ENCODE data around the gene SPATS2L.

SPATS2L gene

DNA sequence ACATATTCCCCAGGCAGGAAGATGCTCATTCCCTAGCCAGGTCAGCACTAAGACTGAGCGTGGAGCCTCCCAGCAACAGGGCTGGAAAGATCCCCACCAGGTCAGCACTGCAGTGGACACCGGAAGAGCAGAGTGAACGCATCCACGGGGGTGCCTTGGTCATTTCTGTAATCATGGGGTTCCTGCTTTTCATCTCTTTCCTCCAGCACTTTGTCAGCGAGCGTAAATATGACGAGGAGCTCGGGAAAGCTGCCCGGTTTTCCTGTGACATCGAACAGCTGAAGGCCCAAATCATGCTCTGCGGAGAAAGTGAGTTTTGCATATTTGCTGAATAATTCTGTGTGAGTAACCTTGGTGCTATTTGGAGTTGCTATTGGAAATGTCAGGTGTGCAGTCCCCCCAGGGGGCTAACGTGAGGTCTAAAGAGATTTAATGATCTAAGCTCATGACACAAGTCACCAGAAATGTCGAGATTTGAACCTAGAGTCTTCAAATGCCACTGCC is 163.3 kb downstream of the SPATS2L start:
- H3K9me3 ChIP-seq (ENCODE audit: control insufficient read depth, low read length), result no peaks in the 10 kb centered on the region
- no peak overlapping the region for H3K4me3 ChIP-seq (ENCODE audit: insufficient read depth, low read depth, low read length, poor library complexity, severe bottlenecking)
- no peaks in the 10 kb centered on the region for H3K27me3 ChIP-seq (replicated peaks; ENCODE audit: control insufficient read depth, insufficient read depth, low read length, poor library complexity, severe bottlenecking)
- no peak for DNase-seq
- no peaks in the 10 kb centered on the region for H3K36me3 ChIP-seq (ENCODE audit: control insufficient read depth, insufficient read depth, low read length)
- H3K27ac ChIP-seq (ENCODE audit: insufficient read depth, low read length, poor library complexity, severe bottlenecking), result no peak overlapping the region
- peaks cover 18% of the 10 kb centered on the region for H3K4me1 ChIP-seq (ENCODE audit: control insufficient read depth, insufficient read depth, low read length, poor library complexity, severe bottlenecking)

- H3K27ac ChIP-seq (ENCODE audit: insufficient read depth, low read length, poor library complexity, severe bottlenecking), result no peak overlapping the region
- no peak for DNase-seq
- H3K4me3 ChIP-seq (ENCODE audit: insufficient read depth, low read depth, low read length, poor library complexity, severe bottlenecking), result no peak overlapping the region
- no peaks in the 10 kb centered on the region for H3K27me3 ChIP-seq (replicated peaks; ENCODE audit: control insufficient read depth, insufficient read depth, low read length, poor library complexity, severe bottlenecking)
- peaks cover 18% of the 10 kb centered on the region for H3K4me1 ChIP-seq (ENCODE audit: control insufficient read depth, insufficient read depth, low read length, poor library complexity, severe bottlenecking)
- no peaks in the 10 kb centered on the region for H3K9me3 ChIP-seq (ENCODE audit: control insufficient read depth, low read length)
- H3K36me3 ChIP-seq (ENCODE audit: control insufficient read depth, insufficient read depth, low read length), result no peaks in the 10 kb centered on the region
Observed at GRCh38 chr2:200470230-200470629, 163.7 kb downstream of the SPATS2L start.

GRCh38 chr2:200471324-200471848 is 164.9 kb downstream of the SPATS2L start:
- no peaks in the 10 kb centered on the region for H3K9me3 ChIP-seq (ENCODE audit: control insufficient read depth, low read length)
- H3K4me1 ChIP-seq (ENCODE audit: control insufficient read depth, insufficient read depth, low read length, poor library complexity, severe bottlenecking), result peaks cover 18% of the 10 kb centered on the region
- H3K4me3 ChIP-seq (ENCODE audit: insufficient read depth, low read depth, low read length, poor library complexity, severe bottlenecking), result no peak overlapping the region
- H3K27ac ChIP-seq (ENCODE audit: insufficient read depth, low read length, poor library complexity, severe bottlenecking), result no peak overlapping the region
- no peaks in the 10 kb centered on the region for H3K36me3 ChIP-seq (ENCODE audit: control insufficient read depth, insufficient read depth, low read length)
- peak in 2 of 3 donors; percentile 11 to 16 for DNase-seq
- no peaks in the 10 kb centered on the region for H3K27me3 ChIP-seq (replicated peaks; ENCODE audit: control insufficient read depth, insufficient read depth, low read length, poor library complexity, severe bottlenecking)

- Histone ChIP-seq H3K27ac (ENCODE audit: insufficient read depth, low read length, poor library complexity, severe bottlenecking) (no peak overlapping the region), H3K4me1 (ENCODE audit: control insufficient read depth, insufficient read depth, low read length, poor library complexity, severe bottlenecking) (peaks cover 18% of the 10 kb centered on the region), H3K36me3 (ENCODE audit: control insufficient read depth, insufficient read depth, low read length) (no peaks in the 10 kb centered on the region), H3K9me3 (ENCODE audit: control insufficient read depth, low read length) (no peaks in the 10 kb centered on the region), H3K27me3 (replicated peaks; ENCODE audit: control insufficient read depth, insufficient read depth, low read length, poor library complexity, severe bottlenecking) (no peaks in the 10 kb centered on the region), H3K4me3 (ENCODE audit: insufficient read depth, low read depth, low read length, poor library complexity, severe bottlenecking) (no peak overlapping the region)
- DNase-seq, result no peak
Observed at GRCh38 chr2:200471928-200472645, 165.6 kb downstream of the SPATS2L start.

GRCh38 chr2:200472853-200473464 is 166.5 kb downstream of the SPATS2L start:
- Histone ChIP-seq H3K27ac (ENCODE audit: insufficient read depth, low read length, poor library complexity, severe bottlenecking) (no peak overlapping the region), H3K4me1 (ENCODE audit: control insufficient read depth, insufficient read depth, low read length, poor library complexity, severe bottlenecking) (peaks cover 9% of the 10 kb centered on the region), H3K4me3 (ENCODE audit: insufficient read depth, low read depth, low read length, poor library complexity, severe bottlenecking) (no peak overlapping the region), H3K9me3 (ENCODE audit: control insufficient read depth, low read length) (no peaks in the 10 kb centered on the region), H3K27me3 (replicated peaks; ENCODE audit: control insufficient read depth, insufficient read depth, low read length, poor library complexity, severe bottlenecking) (no peaks in the 10 kb centered on the region), H3K36me3 (ENCODE audit: control insufficient read depth, insufficient read depth, low read length) (no peaks in the 10 kb centered on the region)
- no peak for DNase-seq

DNA sequence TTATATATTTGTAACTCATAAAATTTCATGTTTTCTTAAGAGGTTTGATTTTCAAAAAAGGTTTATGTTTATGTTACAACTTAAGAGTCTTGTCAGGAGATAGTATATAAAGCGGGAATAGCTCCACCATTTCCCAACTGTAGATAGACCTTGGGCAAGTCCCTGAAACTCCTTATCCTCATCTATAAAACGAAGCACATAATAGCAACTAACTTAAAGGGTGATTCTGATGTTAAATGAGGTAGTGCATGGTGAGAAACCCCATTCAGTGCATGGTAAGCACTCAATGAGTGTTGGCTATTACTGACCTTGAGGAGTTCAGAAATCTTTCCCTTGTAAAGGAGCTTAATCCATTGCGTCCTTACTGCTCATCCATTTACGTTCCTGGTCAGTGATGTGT is 169.3 kb downstream of the SPATS2L start:
- Histone ChIP-seq H3K27ac (ENCODE audit: insufficient read depth, low read length, poor library complexity, severe bottlenecking) (no peak overlapping the region), H3K4me3 (ENCODE audit: insufficient read depth, low read depth, low read length, poor library complexity, severe bottlenecking) (no peak overlapping the region), H3K27me3 (replicated peaks; ENCODE audit: control insufficient read depth, insufficient read depth, low read length, poor library complexity, severe bottlenecking) (no peaks in the 10 kb centered on the region), H3K36me3 (ENCODE audit: control insufficient read depth, insufficient read depth, low read length) (no peaks in the 10 kb centered on the region), H3K9me3 (ENCODE audit: control insufficient read depth, low read length) (no peaks in the 10 kb centered on the region), H3K4me1 (ENCODE audit: control insufficient read depth, insufficient read depth, low read length, poor library complexity, severe bottlenecking) (no peaks in the 10 kb centered on the region)
- no peak for DNase-seq

DNA sequence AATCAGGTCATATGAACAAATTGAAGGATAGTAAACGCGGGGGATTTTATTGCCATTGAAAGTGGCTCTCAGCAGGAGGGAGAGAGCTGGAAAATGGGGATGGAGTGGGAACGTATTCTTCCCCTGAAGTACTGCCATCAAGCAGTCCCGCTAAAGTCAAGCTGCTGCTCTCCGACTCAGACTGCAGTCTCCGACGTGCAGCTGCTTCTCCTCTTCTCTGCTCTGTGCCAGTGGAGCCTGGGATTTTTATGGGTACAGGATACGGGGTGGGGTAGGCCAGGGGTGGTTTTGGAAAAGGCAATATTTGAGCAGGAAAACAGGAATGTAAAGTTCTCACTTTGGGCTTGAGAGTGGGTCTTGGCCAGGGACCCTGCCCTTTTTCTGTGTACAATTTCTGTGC is 170.3 kb downstream of the SPATS2L start:
- DNase-seq, result no peak

DNA sequence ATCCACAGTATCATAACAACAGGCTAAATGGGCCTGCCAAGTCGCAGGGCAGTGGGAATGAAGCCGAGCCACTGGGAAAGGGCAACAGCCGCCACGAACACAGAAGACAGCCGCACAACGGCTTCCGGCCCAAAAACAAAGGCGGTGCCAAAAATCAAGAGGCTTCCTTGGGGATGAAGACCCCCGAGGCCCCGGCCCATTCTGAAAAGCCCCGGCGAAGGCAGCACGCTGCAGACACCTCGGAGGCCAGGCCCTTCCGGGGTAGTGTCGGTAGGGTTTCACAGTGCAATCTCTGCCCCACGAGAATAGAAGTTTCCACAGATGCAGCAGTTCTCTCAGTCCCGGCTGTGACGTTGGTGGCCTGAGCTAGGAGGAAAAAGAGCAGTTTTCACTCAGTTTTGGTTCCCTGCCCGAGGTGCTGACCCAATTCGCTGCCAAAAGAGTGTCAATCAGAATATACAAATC is 171.2 kb downstream of the SPATS2L start:
- Histone ChIP-seq H3K4me1 (ENCODE audit: control insufficient read depth, insufficient read depth, low read length, poor library complexity, severe bottlenecking) (no peaks in the 10 kb centered on the region), H3K4me3 (ENCODE audit: insufficient read depth, low read depth, low read length, poor library complexity, severe bottlenecking) (no peak overlapping the region), H3K36me3 (ENCODE audit: control insufficient read depth, insufficient read depth, low read length) (no peaks in the 10 kb centered on the region), H3K27me3 (replicated peaks; ENCODE audit: control insufficient read depth, insufficient read depth, low read length, poor library complexity, severe bottlenecking) (no peaks in the 10 kb centered on the region), H3K27ac (ENCODE audit: insufficient read depth, low read length, poor library complexity, severe bottlenecking) (no peak overlapping the region), H3K9me3 (ENCODE audit: control insufficient read depth, low read length) (no peaks in the 10 kb centered on the region)
- DNase-seq, result no peak

More for the DNA sequence above, 170.3 kb downstream of the SPATS2L start:
- Histone ChIP-seq H3K9me3 (ENCODE audit: control insufficient read depth, low read length) (no peaks in the 10 kb centered on the region), H3K4me1 (ENCODE audit: control insufficient read depth, insufficient read depth, low read length, poor library complexity, severe bottlenecking) (no peaks in the 10 kb centered on the region), H3K27ac (ENCODE audit: insufficient read depth, low read length, poor library complexity, severe bottlenecking) (no peak overlapping the region), H3K27me3 (replicated peaks; ENCODE audit: control insufficient read depth, insufficient read depth, low read length, poor library complexity, severe bottlenecking) (no peaks in the 10 kb centered on the region), H3K36me3 (ENCODE audit: control insufficient read depth, insufficient read depth, low read length) (no peaks in the 10 kb centered on the region), H3K4me3 (ENCODE audit: insufficient read depth, low read depth, low read length, poor library complexity, severe bottlenecking) (no peak overlapping the region)

DNA sequence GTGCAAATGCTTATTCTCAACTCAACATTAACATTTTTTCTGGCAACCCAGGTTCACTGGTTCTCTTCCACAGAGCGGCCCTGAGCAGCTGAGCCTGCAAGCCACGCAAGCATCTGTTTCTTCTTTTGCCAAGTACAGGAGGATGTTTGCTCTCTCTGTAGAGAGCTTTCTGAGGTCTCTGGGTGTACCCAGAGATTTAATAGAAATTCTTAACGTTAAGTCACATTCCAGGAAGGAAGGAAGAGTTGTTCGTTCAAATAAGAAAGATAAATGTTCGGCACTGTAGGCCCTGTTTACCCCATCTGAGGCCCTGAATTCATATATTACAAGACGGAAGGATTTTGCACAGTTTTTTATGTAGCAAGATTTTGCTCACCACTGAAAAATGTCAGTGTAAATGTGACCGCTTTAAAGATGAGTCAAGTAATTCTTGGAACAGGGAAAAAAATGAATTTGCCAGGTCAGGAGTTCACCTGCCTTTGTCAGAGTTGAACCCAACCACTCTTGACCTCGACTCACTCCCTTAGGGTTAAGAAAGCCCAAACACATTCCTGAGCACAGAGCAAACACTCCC is 173.3 kb downstream of the SPATS2L start:
- no peaks in the 10 kb centered on the region for H3K4me1 ChIP-seq (ENCODE audit: control insufficient read depth, insufficient read depth, low read length, poor library complexity, severe bottlenecking)
- no peaks in the 10 kb centered on the region for H3K27me3 ChIP-seq (replicated peaks; ENCODE audit: control insufficient read depth, insufficient read depth, low read length, poor library complexity, severe bottlenecking)
- H3K27ac ChIP-seq (ENCODE audit: insufficient read depth, low read length, poor library complexity, severe bottlenecking), result no peak overlapping the region
- no peak overlapping the region for H3K4me3 ChIP-seq (ENCODE audit: insufficient read depth, low read depth, low read length, poor library complexity, severe bottlenecking)
- H3K9me3 ChIP-seq (ENCODE audit: control insufficient read depth, low read length), result no peaks in the 10 kb centered on the region
- no peak for DNase-seq
- H3K36me3 ChIP-seq (ENCODE audit: control insufficient read depth, insufficient read depth, low read length), result no peaks in the 10 kb centered on the region

DNA sequence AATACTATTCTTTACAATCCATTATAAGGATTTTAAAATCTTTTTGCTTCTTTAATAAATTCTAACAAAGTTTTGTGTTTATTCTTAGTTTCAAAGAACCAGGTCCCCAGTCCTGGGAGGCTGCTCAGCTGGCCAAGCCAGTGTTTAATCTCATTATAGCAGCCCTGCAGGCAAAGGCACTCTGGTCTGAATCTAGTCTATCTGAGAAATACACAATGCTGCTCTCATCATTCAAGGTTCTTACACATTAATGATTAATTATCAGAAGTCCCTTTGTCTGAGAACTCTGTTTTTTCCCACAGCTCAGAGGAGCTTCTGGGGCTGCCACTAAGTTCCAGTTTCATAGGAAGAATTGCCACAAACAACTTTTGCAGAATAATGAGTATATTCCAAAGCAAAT is 175.7 kb downstream of the SPATS2L start:
- DNase-seq, result no peak
- no peak overlapping the region for H3K4me3 ChIP-seq (ENCODE audit: insufficient read depth, low read depth, low read length, poor library complexity, severe bottlenecking)

More for the DNA sequence above, 175.7 kb downstream of the SPATS2L start:
- no peaks in the 10 kb centered on the region for H3K9me3 ChIP-seq (ENCODE audit: control insufficient read depth, low read length)
- H3K27ac ChIP-seq (ENCODE audit: insufficient read depth, low read length, poor library complexity, severe bottlenecking), result no peak overlapping the region
- no peaks in the 10 kb centered on the region for H3K4me1 ChIP-seq (ENCODE audit: control insufficient read depth, insufficient read depth, low read length, poor library complexity, severe bottlenecking)
- H3K36me3 ChIP-seq (ENCODE audit: control insufficient read depth, insufficient read depth, low read length), result no peaks in the 10 kb centered on the region
- no peaks in the 10 kb centered on the region for H3K27me3 ChIP-seq (replicated peaks; ENCODE audit: control insufficient read depth, insufficient read depth, low read length, poor library complexity, severe bottlenecking)

Data from effector memory CD4-positive, alpha-beta T cell (primary cell).